SK-N-SH (cell line): ENCODE data around the gene GPR37L1. TPM values are rescaled to one million over a fixed set of nuclear protein-coding genes. Genes with fewer than 3 reads are reported as not detected.

Experiments used
- CTCF ChIA-PET: fragments of 300-600, 350-600 bp; formaldehyde crosslinking; extraction: SDS; loops from one replicate; lab custom pipeline; 2021; lab: Yijun Ruan, JAX
- POLR2A ChIA-PET: fragments of 350-600 bp; sonication (Branson Sonifier 250); formaldehyde crosslinking; extraction: SDS; loops from one replicate; lab custom pipeline; 2020; ENCODE audit warnings: antibody characterized with exemption, inconsistent platforms; lab: Yijun Ruan, JAX
- DNase-seq: peaks from one replicate; pipeline ENCODE4 v3.0.0; 2012
- H2AFZ ChIP-seq: fragments of 200-600 bp; sonication (generic); 2 replicates; pipeline ENCODE4 v1.8.1; 2016; ENCODE audit warnings: antibody characterized with exemption, mild to moderate bottlenecking, low read depth
- H3F3A ChIP-seq: fragments of 200-600 bp; sonication (generic); replicated peaks from 2 replicates; pipeline ENCODE3; 2016; ENCODE audit warnings: antibody characterized with exemption, mild to moderate bottlenecking; ENCODE audit not compliant: insufficient read depth
- H3K27ac ChIP-seq, 2 experiments: fragments of 200-500 bp in 1 of 2; fragments of 200-600 bp in 1 of 2; sonication (Bioruptor generic) in 1 of 2; sonication (generic), shearing (Covaris generic) in 1 of 2; 2 replicates each; pipeline versions ENCODE4 v1.5.1 to v1.6.1; 2014 to 2016; ENCODE audit warnings: low read depth in 2 of 2, inconsistent platforms in 1 of 2, low read length in 1 of 2, mild to moderate bottlenecking in 1 of 2, mixed read lengths in 1 of 2
- H3K27me3 ChIP-seq: fragments of 200-600 bp; sonication (generic), shearing (Covaris generic); 2 replicates; pipeline ENCODE4 v1.6.1; 2016; ENCODE audit warnings: mixed run types; ENCODE audit not compliant: insufficient read depth
- H3K36me3 ChIP-seq, 2 experiments: fragments of 200-500 bp in 1 of 2; fragments of 200-600 bp in 1 of 2; sonication (Bioruptor generic) in 1 of 2; sonication (generic) in 1 of 2; replicated peaks in 1 of 2; 2 replicates each; pipeline versions ENCODE3 to v1.5.1; 2014 to 2016; ENCODE audit warnings: low read length in 1 of 2, mild to moderate bottlenecking in 1 of 2; ENCODE audit not compliant: insufficient read depth in 2 of 2, control insufficient read depth in 1 of 2
- H3K4me1 ChIP-seq, 2 experiments: fragments of 200-500 bp in 1 of 2; fragments of 200-600 bp in 1 of 2; sonication (Bioruptor generic) in 1 of 2; sonication (generic), shearing (Covaris generic) in 1 of 2; 2 replicates each; pipeline versions ENCODE4 v1.5.1 to v1.6.1; 2014 to 2016; ENCODE audit warnings: low read depth in 1 of 2, low read length in 1 of 2, mixed run types in 1 of 2; ENCODE audit not compliant: insufficient read depth in 2 of 2, control insufficient read depth in 1 of 2
- H3K4me2 ChIP-seq: fragments of 200-600 bp; sonication (generic), shearing (Covaris generic); 2 replicates; pipeline ENCODE4 v1.6.1; 2017; ENCODE audit warnings: mixed run types
- H3K4me3 ChIP-seq, 2 experiments: fragments of 200-500 bp in 1 of 2; fragments of 200-600 bp in 1 of 2; sonication (Bioruptor generic) in 1 of 2; sonication (generic), shearing (Covaris generic) in 1 of 2; 2 replicates each; pipeline versions ENCODE4 v1.5.1 to v1.8.1; 2014 to 2016; ENCODE audit warnings: low read depth in 2 of 2, inconsistent platforms in 1 of 2, low read length in 1 of 2, mild to moderate bottlenecking in 1 of 2, mixed read lengths in 1 of 2, moderate library complexity in 1 of 2
- H3K79me2 ChIP-seq: fragments of 200-600 bp; sonication (generic); 2 replicates; pipeline ENCODE4 v1.8.1; 2017; ENCODE audit warnings: mild to moderate bottlenecking; ENCODE audit not compliant: insufficient read depth
- H3K9ac ChIP-seq: fragments of 200-600 bp; sonication (generic); 2 replicates; pipeline ENCODE4 v1.6.1; 2017; ENCODE audit warnings: mixed run types
- H3K9me2 ChIP-seq: fragments of 200-600 bp; sonication (generic); 2 replicates; pipeline ENCODE4 v1.6.1; 2017; ENCODE audit warnings: mixed run types
- H3K9me3 ChIP-seq: fragments of 200-600 bp; sonication (generic); 2 replicates; pipeline ENCODE4 v1.6.1; 2017; ENCODE audit warnings: mixed run types, mild to moderate bottlenecking, moderate library complexity
- H4K20me1 ChIP-seq: fragments of 200-600 bp; sonication (generic); 2 replicates; pipeline ENCODE4 v1.6.1; 2017; ENCODE audit warnings: mild to moderate bottlenecking, mixed run types; ENCODE audit not compliant: insufficient read depth
- FOXJ3 ChIP-seq: sonication (generic); formaldehyde crosslinking; IDR thresholded peaks from 2 replicates; pipeline ENCODE4 v1.5.1; 2020; ENCODE audit warnings: mild to moderate bottlenecking, missing genetic modification reagents
- MXI1 ChIP-seq: IDR thresholded peaks from 2 replicates; pipeline ENCODE4 v1.6.1; 2012; ENCODE audit warnings: mild to moderate bottlenecking, low read depth, low read length, improper control_type of control experiment
- NFIC ChIP-seq: IDR thresholded peaks from 2 replicates; pipeline ENCODE4 v1.4.0; 2012; ENCODE audit warnings: borderline replicate concordance
- NRF1 ChIP-seq: IDR thresholded peaks from 2 replicates; pipeline ENCODE4 v1.6.1; 2012; ENCODE audit warnings: low read depth, mild to moderate bottlenecking, low read length
- RAD21 ChIP-seq: IDR thresholded peaks from 2 replicates; pipeline ENCODE4 v1.6.1; 2012; ENCODE audit warnings: mild to moderate bottlenecking, low read length
- RCOR1 ChIP-seq: fragments of 150-350 bp; IDR thresholded peaks from 2 replicates; pipeline ENCODE4 v1.6.1; 2017; ENCODE audit warnings: antibody characterized with exemption, low read length
- RXRA ChIP-seq: IDR thresholded peaks from 2 replicates; pipeline ENCODE4 v1.4.0; 2012; ENCODE audit warnings: low read depth, mild to moderate bottlenecking, borderline replicate concordance
- SIN3A ChIP-seq: IDR thresholded peaks from 2 replicates; pipeline ENCODE4 v1.6.1; 2012; ENCODE audit warnings: low read depth, mild to moderate bottlenecking, low read length, moderate library complexity, borderline replicate concordance
- TAF1 ChIP-seq: IDR thresholded peaks from 2 replicates; pipeline ENCODE4 v1.6.1; 2012; ENCODE audit warnings: low read depth, mild to moderate bottlenecking, low read length, moderate library complexity, borderline replicate concordance
- USF2 ChIP-seq: fragments of 150-350 bp; IDR thresholded peaks from 2 replicates; pipeline ENCODE4 v1.6.1; 2017; ENCODE audit warnings: antibody characterized with exemption, low read length, low read depth, borderline replicate concordance
- WGBS: methylation state at CpG from one replicate; pipeline ENCODE4 v1.1.6; 2017; ENCODE audit warnings: low lambda C conversion rate; 5-methylcytosine and 5-hydroxymethylcytosine counted together
- polyA plus RNA-seq, 3 experiments: library from polyadenylated mRNA; depleted of rRNA; stranded (reverse); fragments of >200 nt; gene quantifications; 2 replicates each; pipeline ENCODE4 v1.2.3, GENCODE V29; 2012
- TF ChIP-seq, protein P1 (sequence below): IDR thresholded peaks from 2 replicates; pipeline ENCODE4; 2012
- TF ChIP-seq, protein P2 (sequence below): fragments of 150-350 bp; IDR thresholded peaks from 2 replicates; pipeline ENCODE4 v1.6.1; 2016; ENCODE audit warnings: mild to moderate bottlenecking, low read depth, low read length
- TF ChIP-seq, protein P3 (sequence below): IDR thresholded peaks from 2 replicates; pipeline ENCODE4 v1.6.1; 2012; ENCODE audit warnings: mild to moderate bottlenecking, low read depth, low read length, moderate library complexity

Gene GPR37L1
- polyA plus RNA-seq, 1 of the 3 experiments (the other 2 are of a cell fraction) = not detected

GRCh38 chr1:202165267-202165941, 42.7 kb downstream of the GPR37L1 start:
- H2AFZ ChIP-seq = no peak overlapping the region
- TF ChIP-seq RAD21 (no peak), NFIC (no peak), USF2 (no peak), RXRA (no peak), RCOR1 (no peak), NRF1 (no peak), TAF1 (no peak)
- TF ChIP-seq, protein P1, sequence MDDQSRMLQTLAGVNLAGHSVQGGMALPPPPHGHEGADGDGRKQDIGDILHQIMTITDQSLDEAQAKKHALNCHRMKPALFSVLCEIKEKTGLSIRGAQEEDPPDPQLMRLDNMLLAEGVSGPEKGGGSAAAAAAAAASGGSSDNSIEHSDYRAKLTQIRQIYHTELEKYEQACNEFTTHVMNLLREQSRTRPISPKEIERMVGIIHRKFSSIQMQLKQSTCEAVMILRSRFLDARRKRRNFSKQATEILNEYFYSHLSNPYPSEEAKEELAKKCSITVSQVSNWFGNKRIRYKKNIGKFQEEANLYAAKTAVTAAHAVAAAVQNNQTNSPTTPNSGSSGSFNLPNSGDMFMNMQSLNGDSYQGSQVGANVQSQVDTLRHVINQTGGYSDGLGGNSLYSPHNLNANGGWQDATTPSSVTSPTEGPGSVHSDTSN = no peak
- TF ChIP-seq, protein P2, sequence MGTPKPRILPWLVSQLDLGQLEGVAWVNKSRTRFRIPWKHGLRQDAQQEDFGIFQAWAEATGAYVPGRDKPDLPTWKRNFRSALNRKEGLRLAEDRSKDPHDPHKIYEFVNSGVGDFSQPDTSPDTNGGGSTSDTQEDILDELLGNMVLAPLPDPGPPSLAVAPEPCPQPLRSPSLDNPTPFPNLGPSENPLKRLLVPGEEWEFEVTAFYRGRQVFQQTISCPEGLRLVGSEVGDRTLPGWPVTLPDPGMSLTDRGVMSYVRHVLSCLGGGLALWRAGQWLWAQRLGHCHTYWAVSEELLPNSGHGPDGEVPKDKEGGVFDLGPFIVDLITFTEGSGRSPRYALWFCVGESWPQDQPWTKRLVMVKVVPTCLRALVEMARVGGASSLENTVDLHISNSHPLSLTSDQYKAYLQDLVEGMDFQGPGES = no peak
- H3K79me2 ChIP-seq = no peaks in the 10 kb centered on the region
- H3K4me2 ChIP-seq = no peak overlapping the region
- no peaks in the 10 kb centered on the region for H4K20me1 ChIP-seq
- H3K27me3 ChIP-seq = no peaks in the 10 kb centered on the region
- no peak overlapping the region for H3K27ac ChIP-seq
- ChIA-PET POLR2A (no interaction called here), CTCF (interaction anchor here (1.0 to 3.3 kb wide), 4 partner anchors 11 to 30 kb away, joined by 3 to 11 read pairs (median 4); no protein-coding TSS in a partner anchor)
- H3K36me3 ChIP-seq = no peaks in the 10 kb centered on the region
- H3K9me2 ChIP-seq = no peaks in the 10 kb centered on the region
- no peaks in the 10 kb centered on the region for H3K9me3 ChIP-seq
- H3K9ac ChIP-seq = no peak overlapping the region
- H3F3A ChIP-seq = no peaks in the 10 kb centered on the region
- WGBS = 87% methylated on average over 10 of the region's 20 CpGs
- DNase-seq = no peak
- peaks cover 0 to 60% of the 10 kb centered on the region in 2 experiments; a peak in 1 of 4 replicates for H3K4me1 ChIP-seq
- H3K4me3 ChIP-seq = no peak overlapping the region

DNA sequence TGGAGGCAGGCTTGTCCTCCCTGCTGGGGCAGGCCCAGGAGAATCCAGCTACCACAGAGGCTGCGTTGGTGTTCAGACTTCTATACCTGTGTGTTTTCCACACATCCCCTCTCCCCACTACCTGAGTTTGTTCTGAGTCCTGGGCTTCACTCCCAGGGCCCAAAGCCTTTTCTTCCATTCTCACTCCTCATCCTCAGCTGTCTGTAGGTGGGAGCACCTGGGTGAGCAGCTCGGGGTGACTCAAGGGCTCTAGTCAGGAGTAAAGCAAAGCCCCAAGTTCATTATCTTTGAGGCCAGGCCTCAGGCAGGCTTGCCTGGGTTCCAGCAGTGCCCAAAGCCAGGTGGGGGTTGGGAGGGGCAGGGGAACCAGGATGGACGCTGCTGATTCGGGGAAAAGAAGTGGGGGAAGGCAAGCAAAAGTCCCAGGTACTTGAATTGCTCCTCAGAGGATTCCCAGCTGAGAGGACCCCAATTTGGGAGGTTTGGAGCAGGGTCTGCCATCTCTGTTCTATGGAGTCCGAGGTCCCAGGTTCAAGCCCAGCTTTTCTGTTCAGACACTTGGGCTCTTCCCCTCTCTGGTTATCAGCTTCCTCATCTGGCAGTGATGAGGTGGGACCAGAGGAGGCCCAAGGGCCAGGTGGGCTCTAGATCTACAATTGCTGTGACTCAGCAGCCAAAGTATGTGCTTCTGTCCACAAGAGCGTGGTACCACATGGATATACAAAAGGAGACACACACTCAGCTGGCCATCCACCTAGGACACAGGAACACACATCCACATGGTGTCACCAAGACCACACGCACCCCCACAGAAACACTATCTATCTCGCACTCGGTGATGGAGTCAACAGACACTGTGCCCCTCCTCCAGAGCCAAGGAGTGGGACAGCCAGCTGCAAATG, 43.5 kb downstream of the GPR37L1 start:
- ChIA-PET POLR2A (no interaction called here), CTCF (interaction anchor here (0.7 to 3.3 kb wide), 5 partner anchors 12 to 31 kb away, joined by 3 to 11 read pairs (median 3); no protein-coding TSS in a partner anchor)
- H3K27ac ChIP-seq = no peak overlapping the region
- H3K79me2 ChIP-seq = no peaks in the 10 kb centered on the region
- DNase-seq = no peak
- no peak overlapping the region for H2AFZ ChIP-seq
- H3K9me3 ChIP-seq = no peaks in the 10 kb centered on the region
- no peaks in the 10 kb centered on the region for H4K20me1 ChIP-seq
- no peak overlapping the region for H3K4me3 ChIP-seq
- peaks cover 0 to 65% of the 10 kb centered on the region in 2 experiments; a peak in 1 of 4 replicates for H3K4me1 ChIP-seq
- H3K36me3 ChIP-seq = no peaks in the 10 kb centered on the region
- H3K27me3 ChIP-seq = no peaks in the 10 kb centered on the region
- no peaks in the 10 kb centered on the region for H3F3A ChIP-seq
- H3K4me2 ChIP-seq = no peak overlapping the region
- no peaks in the 10 kb centered on the region for H3K9me2 ChIP-seq
- no peak overlapping the region for H3K9ac ChIP-seq
- 79% methylated on average over 8 of the region's 9 CpGs for WGBS
- TF ChIP-seq FOXJ3 (CRISPR knock-in tag) (no peak), SIN3A (no peak), MXI1 (no peak)
- TF ChIP-seq, protein P2 = no peak
- TF ChIP-seq, protein P3, sequence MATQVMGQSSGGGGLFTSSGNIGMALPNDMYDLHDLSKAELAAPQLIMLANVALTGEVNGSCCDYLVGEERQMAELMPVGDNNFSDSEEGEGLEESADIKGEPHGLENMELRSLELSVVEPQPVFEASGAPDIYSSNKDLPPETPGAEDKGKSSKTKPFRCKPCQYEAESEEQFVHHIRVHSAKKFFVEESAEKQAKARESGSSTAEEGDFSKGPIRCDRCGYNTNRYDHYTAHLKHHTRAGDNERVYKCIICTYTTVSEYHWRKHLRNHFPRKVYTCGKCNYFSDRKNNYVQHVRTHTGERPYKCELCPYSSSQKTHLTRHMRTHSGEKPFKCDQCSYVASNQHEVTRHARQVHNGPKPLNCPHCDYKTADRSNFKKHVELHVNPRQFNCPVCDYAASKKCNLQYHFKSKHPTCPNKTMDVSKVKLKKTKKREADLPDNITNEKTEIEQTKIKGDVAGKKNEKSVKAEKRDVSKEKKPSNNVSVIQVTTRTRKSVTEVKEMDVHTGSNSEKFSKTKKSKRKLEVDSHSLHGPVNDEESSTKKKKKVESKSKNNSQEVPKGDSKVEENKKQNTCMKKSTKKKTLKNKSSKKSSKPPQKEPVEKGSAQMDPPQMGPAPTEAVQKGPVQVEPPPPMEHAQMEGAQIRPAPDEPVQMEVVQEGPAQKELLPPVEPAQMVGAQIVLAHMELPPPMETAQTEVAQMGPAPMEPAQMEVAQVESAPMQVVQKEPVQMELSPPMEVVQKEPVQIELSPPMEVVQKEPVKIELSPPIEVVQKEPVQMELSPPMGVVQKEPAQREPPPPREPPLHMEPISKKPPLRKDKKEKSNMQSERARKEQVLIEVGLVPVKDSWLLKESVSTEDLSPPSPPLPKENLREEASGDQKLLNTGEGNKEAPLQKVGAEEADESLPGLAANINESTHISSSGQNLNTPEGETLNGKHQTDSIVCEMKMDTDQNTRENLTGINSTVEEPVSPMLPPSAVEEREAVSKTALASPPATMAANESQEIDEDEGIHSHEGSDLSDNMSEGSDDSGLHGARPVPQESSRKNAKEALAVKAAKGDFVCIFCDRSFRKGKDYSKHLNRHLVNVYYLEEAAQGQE = no peak
